Heart left ventricle (tissue), 13 donors: ENCODE results near the gene NFKBIE.

Experiments
- POLR2A ChIP-seq, 2 donors: fragments of 450-650 bp; IDR thresholded peaks; one replicate each; pipeline ENCODE4 v1.6.1; 2017; ENCODE audit warnings: antibody characterized with exemption in 2 of 2, mild to moderate bottlenecking in 2 of 2, moderate library complexity in 2 of 2
- TF ChIP-seq, protein P1 (sequence below), 12 donors: fragments of 200-600 bp; sonication (generic) in 4 of 12; IDR thresholded peaks; one replicate each; pipeline versions ENCODE4 v1.5.0 to v1.8.0; 2018 to 2022; ENCODE audit warnings: antibody characterized with exemption in 12 of 12, mild to moderate bottlenecking in 5 of 12
- donor health status: ischemic (EF 13 %, LVEDD 7.1; RV severe dilation, severe dysfunction).
- donor health status: DM: no; HTN: yes; CAD: no.
- donor health status: DM: no; HTN: no; CAD: no.
- donor health status: ischemic (EF 25% LVEDD 6.9; RV normal size, moderate dysfunction).
- donor health status: ischemic (EF 25% LVEDD 5.7; RV mildly dilated, moderate dysfunction).
- donor health status: ischemic (EF 35%, LVEDD 5.7; RV mildly dilated, moderate dysfunction).
- donor health status: nonischemic (EF 11% LVEDD 7.7; RV severe dilation, severe dysfunction).
- donor health status: DM: yes; HTN: yes; CAD: no.
- donor health status: PGD.
- donor health status: ischemic (EF 29% LVEDD 5.4; RV normal size, mild dysfunction).
- donor health status: nonischemic (EF 23%, LVEDD 6.1; RV moderate dilation, normal function).

DNA sequence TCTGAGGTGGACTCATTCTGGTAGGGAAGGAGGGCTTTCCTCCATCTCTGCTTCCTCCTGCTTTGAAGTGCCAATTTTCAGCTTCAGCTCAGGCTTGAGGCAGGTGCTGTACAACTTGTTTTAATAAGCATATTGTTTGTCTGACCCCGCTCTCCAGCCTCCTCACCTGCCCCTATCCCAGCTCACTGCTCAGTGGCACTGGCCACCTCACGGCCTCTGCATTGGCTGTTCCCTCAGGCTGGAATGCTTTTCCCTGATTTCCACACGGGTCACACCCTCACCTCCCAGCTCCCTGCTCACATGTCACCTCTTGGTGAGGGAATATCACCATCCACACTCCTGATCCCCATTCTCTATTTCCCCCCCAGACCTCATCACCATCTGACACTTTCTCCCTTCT lies 33.5 kb upstream of the NFKBIE start:
- TF ChIP-seq, protein P1, sequence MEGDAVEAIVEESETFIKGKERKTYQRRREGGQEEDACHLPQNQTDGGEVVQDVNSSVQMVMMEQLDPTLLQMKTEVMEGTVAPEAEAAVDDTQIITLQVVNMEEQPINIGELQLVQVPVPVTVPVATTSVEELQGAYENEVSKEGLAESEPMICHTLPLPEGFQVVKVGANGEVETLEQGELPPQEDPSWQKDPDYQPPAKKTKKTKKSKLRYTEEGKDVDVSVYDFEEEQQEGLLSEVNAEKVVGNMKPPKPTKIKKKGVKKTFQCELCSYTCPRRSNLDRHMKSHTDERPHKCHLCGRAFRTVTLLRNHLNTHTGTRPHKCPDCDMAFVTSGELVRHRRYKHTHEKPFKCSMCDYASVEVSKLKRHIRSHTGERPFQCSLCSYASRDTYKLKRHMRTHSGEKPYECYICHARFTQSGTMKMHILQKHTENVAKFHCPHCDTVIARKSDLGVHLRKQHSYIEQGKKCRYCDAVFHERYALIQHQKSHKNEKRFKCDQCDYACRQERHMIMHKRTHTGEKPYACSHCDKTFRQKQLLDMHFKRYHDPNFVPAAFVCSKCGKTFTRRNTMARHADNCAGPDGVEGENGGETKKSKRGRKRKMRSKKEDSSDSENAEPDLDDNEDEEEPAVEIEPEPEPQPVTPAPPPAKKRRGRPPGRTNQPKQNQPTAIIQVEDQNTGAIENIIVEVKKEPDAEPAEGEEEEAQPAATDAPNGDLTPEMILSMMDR (IDR thresholded peaks at IDR 0.05) = no peak
- no peak for TF ChIP-seq POLR2A (IDR thresholded peaks at IDR 0.05)
